ENCODE data around the gene MYL5.

DNA sequence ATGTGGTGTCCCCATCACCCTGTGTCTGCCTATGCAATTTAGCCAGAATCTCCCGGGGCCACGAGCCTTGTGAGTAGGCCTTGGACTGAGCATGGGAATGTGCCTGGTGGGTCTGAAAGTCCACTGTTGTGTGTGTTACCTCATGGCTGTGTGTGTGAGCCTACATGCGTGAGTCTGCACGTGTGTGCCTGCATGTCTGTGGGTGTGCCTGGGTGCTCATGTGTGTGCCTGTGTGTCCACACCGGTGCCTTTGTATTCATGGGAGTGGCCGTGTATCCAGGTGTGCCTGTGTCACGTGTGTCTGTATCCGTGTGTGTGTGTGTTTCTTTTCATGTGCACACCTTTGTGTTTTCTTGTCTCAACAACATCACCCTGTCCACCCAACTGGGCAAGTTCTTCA, 14.5 kb upstream of the MYL5 start:
- no peak for TF ChIP-seq ZNF580 (tag by site-specific recombination; IDR thresholded peaks at IDR 0.05)
- TF ChIP-seq, protein P1, sequence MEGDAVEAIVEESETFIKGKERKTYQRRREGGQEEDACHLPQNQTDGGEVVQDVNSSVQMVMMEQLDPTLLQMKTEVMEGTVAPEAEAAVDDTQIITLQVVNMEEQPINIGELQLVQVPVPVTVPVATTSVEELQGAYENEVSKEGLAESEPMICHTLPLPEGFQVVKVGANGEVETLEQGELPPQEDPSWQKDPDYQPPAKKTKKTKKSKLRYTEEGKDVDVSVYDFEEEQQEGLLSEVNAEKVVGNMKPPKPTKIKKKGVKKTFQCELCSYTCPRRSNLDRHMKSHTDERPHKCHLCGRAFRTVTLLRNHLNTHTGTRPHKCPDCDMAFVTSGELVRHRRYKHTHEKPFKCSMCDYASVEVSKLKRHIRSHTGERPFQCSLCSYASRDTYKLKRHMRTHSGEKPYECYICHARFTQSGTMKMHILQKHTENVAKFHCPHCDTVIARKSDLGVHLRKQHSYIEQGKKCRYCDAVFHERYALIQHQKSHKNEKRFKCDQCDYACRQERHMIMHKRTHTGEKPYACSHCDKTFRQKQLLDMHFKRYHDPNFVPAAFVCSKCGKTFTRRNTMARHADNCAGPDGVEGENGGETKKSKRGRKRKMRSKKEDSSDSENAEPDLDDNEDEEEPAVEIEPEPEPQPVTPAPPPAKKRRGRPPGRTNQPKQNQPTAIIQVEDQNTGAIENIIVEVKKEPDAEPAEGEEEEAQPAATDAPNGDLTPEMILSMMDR (tag by site-specific recombination; IDR thresholded peaks at IDR 0.05): no peak
- no peak for TF ChIP-seq ZBTB1 (tag by site-specific recombination; IDR thresholded peaks at IDR 0.05)
- TF ChIP-seq, protein P2, sequence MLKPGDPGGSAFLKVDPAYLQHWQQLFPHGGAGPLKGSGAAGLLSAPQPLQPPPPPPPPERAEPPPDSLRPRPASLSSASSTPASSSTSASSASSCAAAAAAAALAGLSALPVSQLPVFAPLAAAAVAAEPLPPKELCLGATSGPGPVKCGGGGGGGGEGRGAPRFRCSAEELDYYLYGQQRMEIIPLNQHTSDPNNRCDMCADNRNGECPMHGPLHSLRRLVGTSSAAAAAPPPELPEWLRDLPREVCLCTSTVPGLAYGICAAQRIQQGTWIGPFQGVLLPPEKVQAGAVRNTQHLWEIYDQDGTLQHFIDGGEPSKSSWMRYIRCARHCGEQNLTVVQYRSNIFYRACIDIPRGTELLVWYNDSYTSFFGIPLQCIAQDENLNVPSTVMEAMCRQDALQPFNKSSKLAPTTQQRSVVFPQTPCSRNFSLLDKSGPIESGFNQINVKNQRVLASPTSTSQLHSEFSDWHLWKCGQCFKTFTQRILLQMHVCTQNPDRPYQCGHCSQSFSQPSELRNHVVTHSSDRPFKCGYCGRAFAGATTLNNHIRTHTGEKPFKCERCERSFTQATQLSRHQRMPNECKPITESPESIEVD (tag by site-specific recombination; IDR thresholded peaks at IDR 0.05): no peak
- no peak for TF ChIP-seq ZNF121 (tag by site-specific recombination; IDR thresholded peaks at IDR 0.05)
- no peak for TF ChIP-seq HOXD13 (CRISPR knock-in tag; IDR thresholded peaks at IDR 0.05; ENCODE audit: borderline replicate concordance)

All from HEK293 (cell line).